K562 (cell line): ENCODE measurements around the gene ANKRD34A. TPM values are rescaled to one million over a fixed set of nuclear protein-coding genes. Genes with fewer than 3 reads are reported as not detected.

Experiments
- ADNP ChIP-seq: fragments of 200-800 bp; sonication (Bioruptor generic); IDR thresholded peaks from 2 replicates; pipeline ENCODE4 v1.6.1; 2016; ENCODE audit warnings: missing genetic modification characterization, missing compliant biosample characterization
- BRD4 ChIP-seq: fragments of 200-600 bp; sonication (generic); IDR thresholded peaks from 2 replicates; pipeline ENCODE4 v1.6.1; 2017; ENCODE audit warnings: inconsistent platforms
- EGR1 ChIP-seq: fragments of 450-650 bp; conservative IDR thresholded peaks from 2 replicates; pipeline ENCODE4 v1.6.1; 2017; ENCODE audit warnings: mild to moderate bottlenecking
- ELF1 ChIP-seq: fragments of 200-800 bp; sonication (Bioruptor generic); IDR thresholded peaks from 2 replicates; pipeline ENCODE4 v1.6.1; 2016; ENCODE audit warnings: missing genetic modification characterization, missing compliant biosample characterization
- ETV1 ChIP-seq: fragments of 450-650 bp; conservative IDR thresholded peaks from 2 replicates; pipeline ENCODE4 v1.6.1; 2016; ENCODE audit warnings: missing genetic modification characterization, control low read depth, low read depth, missing compliant biosample characterization
- FOXM1 ChIP-seq, 2 experiments: fragments of 450-650 bp in 1 of 2; sonication (generic) in 1 of 2; formaldehyde crosslinking in 1 of 2; IDR thresholded peaks; 2 replicates each; pipeline versions ENCODE4 v1.6.1 to v1.9.0; 2017 to 2022; ENCODE audit warnings: low read depth in 2 of 2, mild to moderate bottlenecking in 2 of 2, missing genetic modification reagents in 1 of 2, moderate library complexity in 1 of 2
- HDAC1 ChIP-seq, 2 experiments: fragments of 450-650 bp; IDR thresholded peaks; 2 replicates each; pipeline ENCODE4 v1.6.1; 2016 to 2017; ENCODE audit warnings: inconsistent platforms in 1 of 2, mild to moderate bottlenecking in 1 of 2, moderate library complexity in 1 of 2
- KAT2B ChIP-seq: IDR thresholded peaks from one replicate; pipeline ENCODE4 v1.6.1; 2012; ENCODE audit warnings: low read depth, mild to moderate bottlenecking, control low read depth, inconsistent platforms, low read length, moderate library complexity
- KHSRP ChIP-seq: fragments of 450-650 bp; IDR thresholded peaks from 2 replicates; pipeline ENCODE4 v1.6.1; 2017
- NFE2 ChIP-seq: IDR thresholded peaks from 2 replicates; pipeline ENCODE4 v1.6.1; 2014; ENCODE audit warnings: antibody characterized with exemption, low read depth
- NR0B1 ChIP-seq: fragments of 450-650 bp; IDR thresholded peaks from one replicate; pipeline ENCODE4 v1.6.1; 2018; ENCODE audit warnings: mild to moderate bottlenecking, moderate library complexity; ENCODE audit not compliant: partially characterized antibody
- STAG1 ChIP-seq: sonication (generic); formaldehyde crosslinking; IDR thresholded peaks from 2 replicates; pipeline ENCODE4 v1.5.0; 2020; ENCODE audit warnings: missing genetic modification reagents, borderline replicate concordance
- TAF15 ChIP-seq: fragments of 200-400 bp; formaldehyde crosslinking; IDR thresholded peaks from 2 replicates; pipeline ENCODE4 v1.6.1; 2017; ENCODE audit warnings: mild to moderate bottlenecking, low read depth, low read length, moderate library complexity
- WHSC1 ChIP-seq: IDR thresholded peaks from one replicate; pipeline ENCODE4 v1.6.1; 2012; ENCODE audit warnings: low read length, control low read depth, inconsistent platforms
- ZBTB7A ChIP-seq: IDR thresholded peaks from 2 replicates; pipeline ENCODE4 v1.6.1; 2011; ENCODE audit warnings: low read depth, mild to moderate bottlenecking, low read length, moderate library complexity, borderline replicate concordance; ENCODE audit not compliant: control insufficient read depth
- ZHX1 ChIP-seq: fragments of 150-350 bp; conservative IDR thresholded peaks from 2 replicates; pipeline ENCODE4 v1.6.1; 2014; ENCODE audit warnings: low read length
- ZKSCAN8 ChIP-seq: fragments of 200-800 bp; sonication (Bioruptor generic); IDR thresholded peaks from 2 replicates; pipeline ENCODE4 v1.6.1; 2016; ENCODE audit warnings: missing genetic modification characterization, missing compliant biosample characterization
- ZNF212 ChIP-seq: fragments of 450-650 bp; formaldehyde crosslinking; IDR thresholded peaks from 2 replicates; pipeline ENCODE4 v1.4.0; 2020; ENCODE audit warnings: mild to moderate bottlenecking
- ZNF280B ChIP-seq: fragments of 250-450 bp; sonication (Bioruptor Pico); IDR thresholded peaks from 2 replicates; pipeline ENCODE4 v1.5.1; 2021; ENCODE audit warnings: mild to moderate bottlenecking
- ZNF395 ChIP-seq: fragments of 200-800 bp; sonication (Bioruptor generic); IDR thresholded peaks from 2 replicates; pipeline ENCODE4 v1.6.1; 2017; ENCODE audit warnings: missing genetic modification characterization, missing compliant biosample characterization
- ZNF586 ChIP-seq: fragments of 450-650 bp; formaldehyde crosslinking; conservative IDR thresholded peaks from 2 replicates; pipeline ENCODE4 v1.4.0; 2020; ENCODE audit warnings: mild to moderate bottlenecking, moderate library complexity
- ZNF668 ChIP-seq: fragments of 250-450 bp; sonication (Bioruptor Pico); IDR thresholded peaks from 2 replicates; pipeline ENCODE4 v1.8.0; 2022; ENCODE audit warnings: mild to moderate bottlenecking, inconsistent platforms
- polyA plus RNA-seq, 8 experiments: library from polyadenylated mRNA; depleted of rRNA in 4 of 8; stranded (reverse) in 5 of 8; unstranded in 3 of 8; fragments of >200 nt; fragmentation: Nextera tagmentation in 2 of 8; fragmentation: Illumina TruSeq in 1 of 8; extraction: Ambion mirVana in 2 of 8; extraction: Trizol in 1 of 8; gene quantifications; 2 replicates each; pipeline versions ENCODE4 v1.2.1 to v1.2.3, GENCODE V29; 2011 to 2014; ENCODE audit warnings: inconsistent platforms in 1 of 8, missing spikeins in 1 of 8
- total RNA-seq, 7 experiments: library from RNA; depleted of rRNA in 6 of 7; stranded (reverse); fragments of >200 nt in 6 of 7; fragmentation: Illumina TruSeq in 2 of 7; extraction: Trizol in 2 of 7; gene quantifications; 2 replicates each; pipeline versions ENCODE4 v1.2.1 to v1.2.3, GENCODE V29; 2011 to 2021; ENCODE audit warnings: low replicate concordance in 1 of 7

The ANKRD34A gene
- total and polyA plus RNA-seq, 9 of the 15 experiments (the other 6 are each of a cell fraction or from before 2014, with no cell fraction given) = 0.06 to 1.6 (median 0.43) TPM

- no peak for TF ChIP-seq ELF1 (tag)
- no peak for TF ChIP-seq ZNF212 (CRISPR knock-in tag)
- peak; percentile 42; the same call in 1 of the 2 replicates for TF ChIP-seq FOXM1 (IDR thresholded peaks at IDR 0.05; ENCODE audit: low read depth)
- no peak for TF ChIP-seq FOXM1 (CRISPR knock-in tag; IDR thresholded peaks at IDR 0.05; ENCODE audit: low read depth)
- TF ChIP-seq ZNF395 (CRISPR knock-in tag) = no peak
- no peak for TF ChIP-seq NR0B1
- TF ChIP-seq ZBTB7A = no peak
- TF ChIP-seq ZNF280B = no peak
- TF ChIP-seq ZKSCAN8 (CRISPR knock-in tag) = no peak
- TF ChIP-seq HDAC1 (IDR thresholded peaks at IDR 0.05) = no peak
- no peak for TF ChIP-seq KHSRP
- TF ChIP-seq TAF15 = no peak
- peak; percentile 25; the same call in 1 of the 2 replicates for TF ChIP-seq NFE2
- no peak for TF ChIP-seq ZNF586 (CRISPR knock-in tag)
- no peak for TF ChIP-seq STAG1 (CRISPR knock-in tag)
- TF ChIP-seq ETV1 (tag) = no peak
- TF ChIP-seq KAT2B = no peak
- no peak for TF ChIP-seq WHSC1
- no peak for TF ChIP-seq BRD4
- TF ChIP-seq EGR1 = no peak
- no peak for TF ChIP-seq ZNF668 (CRISPR knock-in tag)
- no peak for TF ChIP-seq ZHX1
- no peak for TF ChIP-seq ADNP (tag)
Measured at GRCh38 chr1:146012703-146013558, 48.6 kb upstream of the ANKRD34A start (continued).
